Neuronal stem cell (in vitro differentiated cells): ENCODE measurements around the gene MYO9A.

Source experiments
- DNase-seq: peaks from one replicate; pipeline ENCODE4 v3.0.0-alpha.2; 2013; ENCODE audit warnings: low spot score
- H2AFZ ChIP-seq: one replicate; pipeline ENCODE4 v1.6.1; 2013; ENCODE audit warnings: mild to moderate bottlenecking, low read length, inconsistent platforms
- H2AK5ac ChIP-seq: 2 replicates; pipeline ENCODE4 v1.6.1; 2013; ENCODE audit warnings: low read depth, mild to moderate bottlenecking, inconsistent platforms, low read length, moderate library complexity, mixed read lengths
- H2BK120ac ChIP-seq: 2 replicates; pipeline ENCODE4 v1.6.1; 2013; ENCODE audit warnings: low read depth, mild to moderate bottlenecking, inconsistent platforms, low read length, moderate library complexity, mixed read lengths
- H2BK12ac ChIP-seq: one replicate; pipeline ENCODE4 v1.6.1; 2013; ENCODE audit warnings: low read length, inconsistent platforms
- H2BK15ac ChIP-seq: 2 replicates; pipeline ENCODE4 v1.6.1; 2013; ENCODE audit warnings: mild to moderate bottlenecking, low read length, inconsistent platforms, mixed read lengths
- H2BK5ac ChIP-seq: one replicate; pipeline ENCODE4 v1.6.1; 2013; ENCODE audit warnings: inconsistent platforms, mild to moderate bottlenecking, low read length, moderate library complexity
- H3K14ac ChIP-seq: one replicate; pipeline ENCODE4 v1.6.1; 2013; ENCODE audit warnings: low read length, inconsistent platforms
- H3K18ac ChIP-seq: 2 replicates; pipeline ENCODE4 v1.6.1; 2013; ENCODE audit warnings: low read length, inconsistent platforms
- H3K23ac ChIP-seq: 2 replicates; pipeline ENCODE4 v1.6.1; 2013; ENCODE audit warnings: low read depth, mild to moderate bottlenecking, mixed read lengths, low read length, inconsistent platforms; ENCODE audit not compliant: poor library complexity
- H3K27ac ChIP-seq: replicated peaks from 3 replicates; pipeline ENCODE4 v1.5.1; 2013; ENCODE audit warnings: low read length, inconsistent platforms
- H3K27me3 ChIP-seq, 3 experiments: 2 replicates each; pipeline ENCODE4 v1.6.1; 2013; ENCODE audit warnings: low read length in 3 of 3, mild to moderate bottlenecking in 2 of 3, inconsistent platforms in 1 of 3, low read depth in 1 of 3, mixed read lengths in 1 of 3, moderate library complexity in 1 of 3; ENCODE audit not compliant: control insufficient read depth in 3 of 3, insufficient read depth in 3 of 3
- H3K36me3 ChIP-seq, 2 donors: replicated peaks in 1 of 2; 2 replicates each; pipeline ENCODE4 v1.6.1; 2013; ENCODE audit warnings: low read length in 2 of 2; ENCODE audit not compliant: control insufficient read depth in 2 of 2, insufficient read depth in 2 of 2
- H3K4ac ChIP-seq: 2 replicates; pipeline ENCODE4 v1.6.1; 2013; ENCODE audit warnings: inconsistent platforms, mild to moderate bottlenecking, low read length, moderate library complexity
- H3K4me1 ChIP-seq, 2 donors: 1 replicate in 1 of 2; 2 replicates in 1 of 2; pipeline ENCODE4 v1.6.1; 2013; ENCODE audit warnings: low read length in 2 of 2, low read depth in 1 of 2; ENCODE audit not compliant: control insufficient read depth in 2 of 2, insufficient read depth in 1 of 2
- H3K4me2 ChIP-seq: one replicate; pipeline ENCODE4 v1.6.1; 2013; ENCODE audit warnings: mild to moderate bottlenecking, low read length, inconsistent platforms; ENCODE audit not compliant: insufficient read depth, poor library complexity, severe bottlenecking
- H3K4me3 ChIP-seq, 2 donors: 2 replicates each; pipeline ENCODE4 v1.5.1; 2013; ENCODE audit warnings: low read length in 2 of 2, mild to moderate bottlenecking in 2 of 2, inconsistent platforms in 1 of 2, moderate library complexity in 1 of 2
- H3K79me1 ChIP-seq: one replicate; pipeline ENCODE4 v1.6.1; 2013; ENCODE audit warnings: low read depth, mild to moderate bottlenecking, inconsistent platforms, low read length, moderate library complexity
- H3K9ac ChIP-seq: one replicate; pipeline ENCODE4 v1.6.1; 2013; ENCODE audit warnings: mild to moderate bottlenecking, low read depth, low read length, inconsistent platforms; ENCODE audit not compliant: poor library complexity
- H3K9me3 ChIP-seq, 2 donors: replicated peaks in 1 of 2; 2 replicates each; pipeline versions ENCODE3 to v1.6.1; 2013; ENCODE audit warnings: low read length in 2 of 2, mild to moderate bottlenecking in 2 of 2, inconsistent platforms in 1 of 2, low read depth in 1 of 2, mixed read lengths in 1 of 2, moderate library complexity in 1 of 2; ENCODE audit not compliant: control insufficient read depth in 2 of 2, insufficient read depth in 1 of 2
- H4K8ac ChIP-seq: one replicate; pipeline ENCODE4 v1.6.1; 2013; ENCODE audit warnings: low read depth, mild to moderate bottlenecking, inconsistent platforms, low read length, moderate library complexity
- H4K91ac ChIP-seq: one replicate; pipeline ENCODE4 v1.6.1; 2013; ENCODE audit warnings: low read length, low read depth, mild to moderate bottlenecking, inconsistent platforms; ENCODE audit not compliant: poor library complexity
- WGBS, 2 donors: extraction: QIAGEN DNeasy Blood & Tissue Kit; methylation state at CpG; one replicate each; pipeline ENCODE4 v1.1.7; 2013; ENCODE audit warnings: missing lambda C conversion rate in 2 of 2, mixed read lengths in 1 of 2; ENCODE audit not compliant: insufficient read length in 2 of 2, insufficient replicate concordance in 1 of 2; ENCODE audit errors: extremely low coverage in 2 of 2; 5-methylcytosine and 5-hydroxymethylcytosine counted together

The MYO9A gene

DNA sequence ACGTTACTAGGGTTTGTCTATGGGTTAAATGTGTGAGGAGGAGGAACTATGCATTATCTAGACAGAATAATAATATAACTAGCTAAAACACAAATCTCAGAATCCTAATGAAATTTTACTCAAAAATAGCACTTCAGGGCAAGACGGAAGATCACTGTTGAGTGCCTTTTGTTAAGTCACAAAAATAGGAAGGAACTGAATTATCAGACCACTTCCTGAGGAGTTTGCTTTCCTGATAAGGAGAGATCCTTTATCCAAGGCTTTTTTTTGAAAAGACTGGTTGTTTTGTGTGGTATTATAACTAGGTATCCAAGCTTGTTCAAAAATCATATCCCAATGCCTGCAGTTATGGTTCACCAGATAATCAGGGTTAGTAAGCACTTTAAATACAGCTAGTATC lies 273.0 kb downstream of the MYO9A start:
- no peak overlapping the region for H4K8ac ChIP-seq
- no peak overlapping the region for H3K27ac ChIP-seq
- no peaks in the 10 kb centered on the region for H3K27me3 ChIP-seq
- no peak overlapping the region for H3K18ac ChIP-seq
- peaks cover 3 to 46% of the 10 kb centered on the region in 2 donors for H3K36me3 ChIP-seq
- no peaks in the 10 kb centered on the region for H3K79me1 ChIP-seq
- DNase-seq, result no peak
- no peak overlapping the region for H2AFZ ChIP-seq
- no peak overlapping the region for H3K4ac ChIP-seq
- no CpG with 5 or more reads among the region's 2 CpGs for WGBS, 2 donors
- no peaks in the 10 kb centered on the region for H3K4me1 ChIP-seq
- no peak overlapping the region for H3K9ac ChIP-seq
- no peak overlapping the region for H3K4me2 ChIP-seq
- peaks cover 0 to 9% of the 10 kb centered on the region in 2 donors for H3K9me3 ChIP-seq
- H4K91ac ChIP-seq, result no peak overlapping the region
- H2BK12ac ChIP-seq, result no peak overlapping the region
- no peak overlapping the region for H3K14ac ChIP-seq
- no peak overlapping the region for H3K4me3 ChIP-seq
- H2BK120ac ChIP-seq, result no peak overlapping the region
- no peak overlapping the region for H2BK15ac ChIP-seq
- no peak overlapping the region for H2BK5ac ChIP-seq
- H3K23ac ChIP-seq, result no peak overlapping the region
- H2AK5ac ChIP-seq, result no peak overlapping the region

GRCh38 chr15:71841563-71841962 lies 276.4 kb downstream of the MYO9A start:
- Histone ChIP-seq H2BK120ac (no peak overlapping the region), H3K4me1 (no peaks in the 10 kb centered on the region), H3K4me3 (no peak overlapping the region), H3K9ac (no peak overlapping the region), H3K4me2 (no peak overlapping the region), H3K27ac (no peak overlapping the region), H4K8ac (no peak overlapping the region), H3K79me1 (no peaks in the 10 kb centered on the region), H2AK5ac (no peak overlapping the region), H3K14ac (no peak overlapping the region), H3K4ac (no peak overlapping the region), H2BK5ac (no peak overlapping the region), H4K91ac (no peak overlapping the region), H3K36me3 (peaks cover 0 to 19% of the 10 kb centered on the region in 2 donors), H3K27me3 (no peaks in the 10 kb centered on the region), H2BK15ac (no peak overlapping the region), H3K23ac (no peak overlapping the region), H2BK12ac (no peak overlapping the region), H3K18ac (no peak overlapping the region), H2AFZ (no peak overlapping the region), H3K9me3 (no peaks in the 10 kb centered on the region)
- DNase-seq, result no peak
- no CpG with 5 or more reads among the region's 3 CpGs for WGBS, 2 donors

DNA sequence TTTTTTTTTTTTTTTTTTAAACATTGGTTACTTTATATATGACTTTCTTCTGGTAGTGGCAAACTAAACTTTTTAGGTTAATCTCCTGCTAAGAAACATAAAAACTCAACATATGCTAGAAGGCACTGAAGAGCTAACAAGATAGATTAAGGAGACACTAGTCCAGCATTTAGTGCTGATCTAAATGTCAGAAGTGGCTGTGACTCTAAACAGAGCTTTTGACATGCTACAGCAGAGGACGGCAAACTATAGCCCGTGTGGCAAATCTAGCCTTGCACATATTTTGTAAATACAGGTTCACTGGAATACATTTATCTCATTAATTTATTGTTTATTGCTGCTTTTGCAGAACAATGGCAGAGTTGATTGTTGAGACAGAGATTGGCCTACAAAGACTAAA lies 287.0 kb downstream of the MYO9A start:
- H3K18ac ChIP-seq, result no peak overlapping the region
- no peaks in the 10 kb centered on the region for H3K9me3 ChIP-seq

DNA sequence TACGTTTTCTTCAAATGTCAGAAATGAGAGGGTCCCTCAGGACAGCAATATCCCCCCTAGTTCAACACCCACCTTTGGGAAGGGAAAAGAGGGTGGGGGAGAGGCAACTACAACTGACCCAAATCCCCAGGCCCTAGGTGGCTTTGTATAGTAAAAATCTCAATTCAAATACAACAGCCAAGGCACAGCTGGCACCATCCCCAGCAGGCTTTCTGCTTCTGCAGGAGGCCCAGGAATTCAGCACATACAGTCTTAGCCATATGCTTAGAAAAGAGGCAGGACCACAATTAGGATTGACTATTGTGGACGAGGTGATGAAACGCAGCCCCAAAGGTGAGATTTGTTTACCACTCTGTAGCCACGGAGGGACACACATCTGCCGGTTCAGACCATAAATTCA lies 291.8 kb downstream of the MYO9A start:
- Histone ChIP-seq H3K4me3 (no peak overlapping the region), H2BK5ac (no peak overlapping the region)
- DNase-seq, result no peak

More for the DNA sequence above, 287.0 kb downstream of the MYO9A start:
- no peak for DNase-seq
- no peak overlapping the region for H3K9ac ChIP-seq
- no peak overlapping the region for H3K4me2 ChIP-seq
- no peak overlapping the region for H2AK5ac ChIP-seq
- H3K4me3 ChIP-seq, result no peak overlapping the region
- H3K27me3 ChIP-seq, result no peaks in the 10 kb centered on the region
- H2BK120ac ChIP-seq, result no peak overlapping the region
- no peak overlapping the region for H4K8ac ChIP-seq
- H3K27ac ChIP-seq, result no peak overlapping the region
- no peak overlapping the region for H3K23ac ChIP-seq
- H2AFZ ChIP-seq, result no peak overlapping the region
- H3K4me1 ChIP-seq, result peaks cover 0 to 3% of the 10 kb centered on the region in 2 donors
- no peak overlapping the region for H2BK5ac ChIP-seq
- H3K36me3 ChIP-seq, result peaks cover 4 to 32% of the 10 kb centered on the region in 2 donors
- no CpG with 5 or more reads among the region's 2 CpGs for WGBS, 2 donors
- H2BK12ac ChIP-seq, result no peak overlapping the region
- H3K4ac ChIP-seq, result no peak overlapping the region
- no peaks in the 10 kb centered on the region for H3K79me1 ChIP-seq
- no peak overlapping the region for H2BK15ac ChIP-seq
- no peak overlapping the region for H3K14ac ChIP-seq
- H4K91ac ChIP-seq, result no peak overlapping the region

More for the DNA sequence above, 291.8 kb downstream of the MYO9A start:
- WGBS, 2 donors, result no CpG with 5 or more reads among the region's 5 CpGs
- Histone ChIP-seq H3K23ac (no peak overlapping the region), H2AK5ac (no peak overlapping the region), H3K4me2 (no peak overlapping the region), H3K4me1 (peaks cover 0 to 3% of the 10 kb centered on the region in 2 donors), H2AFZ (no peak overlapping the region), H2BK120ac (no peak overlapping the region), H4K91ac (no peak overlapping the region), H3K4ac (no peak overlapping the region), H3K27ac (no peak overlapping the region), H3K14ac (no peak overlapping the region), H4K8ac (no peak overlapping the region), H2BK12ac (no peak overlapping the region), H3K36me3 (peaks cover 4 to 44% of the 10 kb centered on the region in 2 donors), H3K18ac (no peak overlapping the region), H3K27me3 (no peaks in the 10 kb centered on the region), H3K9ac (no peak overlapping the region), H3K79me1 (no peaks in the 10 kb centered on the region), H2BK15ac (no peak overlapping the region), H3K9me3 (peaks cover 4 to 32% of the 10 kb centered on the region in 2 donors)
